ACHN (cell line): Measurements from ENCODE around the gene SDS.
A peak's percentile ranks its signal among the peaks of the same experiment; 100 is the strongest.
"Not testable (repeated sequence)": the region's sequence is repeated elsewhere in the genome, so short reads cannot be mapped to it uniquely, and the experiment has no call there.

Experiments
- DNase-seq: peaks from one replicate; pipeline ENCODE4 v3.0.0-alpha.2; 2015
- in situ Hi-C: cut with HindIII; loops from 2 replicates; pipeline ENCODE4 v1.10.0; 2017; ENCODE audit warnings: low sequenced_read_pairs, low pct_ligation_motif_present, low pct_unique_long_range_greater_than_20kb

SDS gene

GRCh38 chr12:113364698-113365097, 39.0 kb downstream of the SDS start:
- in situ Hi-C loops, result no loop called here
- DNase-seq, result no peak

- no peak for DNase-seq
- in situ Hi-C loops, result no loop called here
Measured at GRCh38 chr12:113361574-113362370, 41.9 kb downstream of the SDS start.

GRCh38 chr12:113359939-113360748, 43.5 kb downstream of the SDS start:
- in situ Hi-C loops, result no loop called here
- peak; percentile 21 for DNase-seq

GRCh38 chr12:113359133-113359938, 44.4 kb downstream of the SDS start:
- DNase-seq, result no peak
- in situ Hi-C loops, result no loop called here

- in situ Hi-C loops, result no loop called here
- DNase-seq, result peak; percentile 95
Measured at GRCh38 chr12:113358381-113359132, 45.1 kb downstream of the SDS start, which contains the start of gene PLBD2. Gene PLBD2 (plus strand): TSS chr12:113358587. CDS start chr12:113358601, 14 bp downstream.

GRCh38 chr12:113354192-113354591, 49.5 kb downstream of the SDS start:
- in situ Hi-C loops, DNase-seq: not testable (repeated sequence)

GRCh38 chr12:113351089-113351488, 52.6 kb downstream of the SDS start:
- in situ Hi-C loops, result no loop called here
- DNase-seq, result no peak

- no peak for DNase-seq
- in situ Hi-C loops, result no loop called here
Measured at GRCh38 chr12:113348849-113349536, 54.7 kb downstream of the SDS start.

- no peak for DNase-seq
- in situ Hi-C loops, result no loop called here
Measured at GRCh38 chr12:113347892-113348291, 55.8 kb downstream of the SDS start.

GRCh38 chr12:113347107-113347506, 56.6 kb downstream of the SDS start:
- in situ Hi-C loops, result no loop called here
- DNase-seq, result no peak

GRCh38 chr12:113346353-113346752, 57.3 kb downstream of the SDS start:
- DNase-seq, result no peak
- in situ Hi-C loops, result no loop called here

- DNase-seq, result no peak
- in situ Hi-C loops, result no loop called here
Measured at GRCh38 chr12:113345318-113345717, 58.4 kb downstream of the SDS start.
